GM12873 (cell line): Measurements from ENCODE around the gene CPXM2.

Experiments
- TF ChIP-seq, protein P1 (sequence below): IDR thresholded peaks from 2 replicates; pipeline ENCODE4 v1.5.1; 2012; ENCODE audit warnings: low read depth, mild to moderate bottlenecking, moderate library complexity, low read length, control low read depth; ENCODE audit not compliant: insufficient read depth; ENCODE audit errors: missing control alignments

The CPXM2 gene

DNA sequence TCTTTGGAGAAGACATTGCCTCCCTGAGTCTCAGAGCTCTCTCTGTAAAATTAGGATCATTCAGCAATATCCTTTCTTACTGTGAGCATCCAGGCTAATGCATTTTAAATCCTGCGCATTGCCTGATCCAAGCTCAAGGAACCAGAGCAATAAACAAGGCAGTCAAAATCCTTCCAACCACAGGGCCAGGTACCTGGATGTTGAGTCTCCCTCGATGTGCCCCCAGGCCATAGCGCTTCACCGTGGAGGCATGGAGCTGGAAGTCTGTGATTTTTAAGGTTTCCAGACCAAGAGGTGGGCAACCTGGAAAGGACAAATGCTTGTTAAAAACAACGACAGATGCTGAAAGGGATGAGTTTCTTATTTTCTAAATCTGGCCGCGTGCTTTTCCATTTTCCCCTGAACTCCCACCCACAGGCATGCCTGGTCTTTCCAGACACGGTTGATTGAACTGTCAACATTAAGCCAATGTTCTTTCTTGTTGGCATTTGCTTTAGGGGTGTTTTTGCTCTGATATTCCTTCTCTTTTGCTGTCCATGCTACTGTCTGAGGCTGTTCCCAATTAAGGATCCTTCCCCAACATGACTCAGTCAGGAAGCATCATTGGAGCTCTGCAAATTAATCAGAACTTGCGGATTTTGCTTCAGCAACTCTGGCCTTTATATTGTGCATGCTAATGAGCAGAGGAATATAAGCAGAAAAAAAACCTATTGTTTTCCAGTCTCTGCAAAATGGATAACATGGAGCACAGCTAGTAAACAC is 29.0 kb downstream of the CPXM2 start:
- TF ChIP-seq, protein P1, sequence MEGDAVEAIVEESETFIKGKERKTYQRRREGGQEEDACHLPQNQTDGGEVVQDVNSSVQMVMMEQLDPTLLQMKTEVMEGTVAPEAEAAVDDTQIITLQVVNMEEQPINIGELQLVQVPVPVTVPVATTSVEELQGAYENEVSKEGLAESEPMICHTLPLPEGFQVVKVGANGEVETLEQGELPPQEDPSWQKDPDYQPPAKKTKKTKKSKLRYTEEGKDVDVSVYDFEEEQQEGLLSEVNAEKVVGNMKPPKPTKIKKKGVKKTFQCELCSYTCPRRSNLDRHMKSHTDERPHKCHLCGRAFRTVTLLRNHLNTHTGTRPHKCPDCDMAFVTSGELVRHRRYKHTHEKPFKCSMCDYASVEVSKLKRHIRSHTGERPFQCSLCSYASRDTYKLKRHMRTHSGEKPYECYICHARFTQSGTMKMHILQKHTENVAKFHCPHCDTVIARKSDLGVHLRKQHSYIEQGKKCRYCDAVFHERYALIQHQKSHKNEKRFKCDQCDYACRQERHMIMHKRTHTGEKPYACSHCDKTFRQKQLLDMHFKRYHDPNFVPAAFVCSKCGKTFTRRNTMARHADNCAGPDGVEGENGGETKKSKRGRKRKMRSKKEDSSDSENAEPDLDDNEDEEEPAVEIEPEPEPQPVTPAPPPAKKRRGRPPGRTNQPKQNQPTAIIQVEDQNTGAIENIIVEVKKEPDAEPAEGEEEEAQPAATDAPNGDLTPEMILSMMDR: no peak

DNA sequence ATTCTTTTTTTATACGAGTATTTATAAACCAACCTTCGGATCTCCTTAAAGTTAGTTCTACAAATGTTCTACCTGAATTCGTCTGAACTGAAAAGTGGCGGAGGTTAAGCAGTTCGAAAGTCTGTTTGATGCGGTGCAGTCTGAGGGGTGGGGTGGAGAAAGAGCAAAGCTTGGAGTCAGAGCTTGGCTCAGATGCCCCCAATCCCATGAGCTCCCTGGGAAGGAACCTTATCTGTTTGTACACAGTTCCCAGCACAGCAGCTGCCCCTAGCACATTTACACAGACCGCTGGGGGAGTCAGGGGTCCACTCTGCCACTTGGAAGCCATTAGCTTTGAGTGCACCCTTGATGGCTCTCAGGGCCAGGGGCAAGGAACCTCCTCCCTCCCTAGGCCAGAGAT is 30.8 kb downstream of the CPXM2 start:
- TF ChIP-seq, protein P1: no peak

DNA sequence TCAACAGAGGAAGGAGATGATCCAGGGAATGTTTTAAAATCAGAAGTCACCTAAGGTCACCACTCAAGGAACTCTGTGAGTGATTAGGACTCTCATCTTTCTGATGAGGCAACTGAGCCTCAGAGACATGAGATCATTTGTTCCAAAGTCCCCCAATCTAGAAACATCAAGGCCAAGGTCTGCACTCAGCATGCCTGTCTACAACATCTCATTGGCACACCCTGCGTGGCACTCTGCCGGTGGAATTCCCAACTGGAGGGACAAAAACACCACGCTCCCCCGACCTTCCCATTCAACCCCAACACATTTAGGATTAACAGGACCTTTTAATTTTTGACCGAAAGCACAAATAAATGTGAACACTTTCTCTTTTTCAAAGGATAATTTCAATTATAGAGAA is 31.4 kb downstream of the CPXM2 start:
- TF ChIP-seq, protein P1: no peak

DNA sequence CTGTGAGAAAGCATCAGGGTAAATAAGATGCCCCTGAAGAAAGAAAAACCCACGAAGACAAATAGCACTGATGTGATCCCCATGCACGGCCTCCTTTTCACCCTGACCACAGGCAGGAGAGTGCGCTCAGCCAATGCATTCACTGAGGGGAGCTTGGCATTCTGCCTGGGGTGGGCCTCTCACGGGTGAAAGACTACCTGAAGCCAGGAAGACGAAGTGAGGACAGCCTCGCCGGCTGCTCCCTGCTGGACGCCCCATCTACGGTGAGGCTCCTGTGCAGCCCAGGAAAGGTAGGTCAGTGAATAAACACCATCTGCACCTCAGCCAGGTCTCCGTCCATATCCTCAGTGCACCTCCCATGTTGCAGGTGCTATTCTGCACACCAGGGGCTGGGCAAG is 32.0 kb downstream of the CPXM2 start:
- TF ChIP-seq, protein P1: no peak

DNA sequence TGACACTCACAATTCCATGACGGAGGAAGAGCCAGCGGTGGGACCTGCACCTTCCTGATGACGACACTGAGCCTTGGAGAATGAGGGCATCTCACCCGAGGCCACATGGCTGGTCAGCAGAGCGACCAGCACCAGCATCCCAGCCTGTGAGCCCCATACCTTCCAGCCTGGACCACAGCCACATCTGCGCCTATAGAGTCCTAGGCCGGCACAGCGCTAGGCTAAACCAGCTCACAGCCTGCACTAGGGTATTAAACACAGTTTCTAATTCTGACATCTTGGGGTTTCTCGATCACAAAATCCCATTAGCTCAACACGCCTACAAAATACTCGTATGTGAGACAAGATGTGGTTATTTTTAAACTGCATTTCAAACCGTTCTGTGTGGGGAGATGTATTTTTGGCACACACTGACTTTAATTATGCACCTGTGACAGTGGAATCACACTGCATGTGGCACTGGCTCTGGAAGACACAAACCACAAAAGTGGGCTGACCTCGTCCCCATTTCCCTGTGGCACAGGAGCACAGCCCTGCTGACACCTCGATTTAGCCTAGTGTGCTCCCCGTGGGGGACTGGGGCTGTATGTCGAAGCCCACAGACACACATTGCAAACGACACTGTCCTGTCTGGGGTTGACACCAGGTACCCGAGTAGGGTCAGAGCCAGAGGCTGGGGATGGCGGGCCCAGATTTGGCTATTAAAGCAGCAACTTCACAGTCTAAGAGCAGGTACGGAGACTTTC is 32.5 kb downstream of the CPXM2 start:
- TF ChIP-seq, protein P1: no peak

DNA sequence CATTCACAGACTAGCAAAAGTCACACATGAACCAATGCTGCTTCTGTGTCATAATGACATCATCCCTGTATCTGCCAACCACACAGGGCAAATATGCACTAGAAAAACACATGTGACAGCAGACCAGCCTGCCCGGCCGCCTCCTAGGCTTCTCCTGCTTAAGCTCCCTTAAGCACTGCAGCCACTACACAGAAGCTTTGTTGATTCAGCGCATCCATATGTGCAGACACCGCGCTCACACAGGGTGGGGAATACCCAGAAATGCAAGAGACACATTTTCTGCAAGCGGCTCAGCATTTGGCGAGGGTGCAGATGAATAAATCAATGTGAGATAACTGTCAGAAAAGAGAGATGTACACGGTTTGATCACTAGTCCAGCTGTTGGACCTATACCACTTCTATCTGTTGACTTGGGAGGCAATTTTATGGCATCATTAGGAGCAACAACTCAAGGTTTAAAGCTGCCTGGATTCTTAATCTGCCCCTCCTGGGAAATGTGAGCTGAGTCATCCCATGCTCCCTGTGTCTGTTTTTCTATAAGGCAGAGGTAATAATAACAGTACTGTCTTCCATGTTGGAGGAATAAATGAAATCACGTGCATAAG is 33.4 kb downstream of the CPXM2 start:
- TF ChIP-seq, protein P1: no peak

DNA sequence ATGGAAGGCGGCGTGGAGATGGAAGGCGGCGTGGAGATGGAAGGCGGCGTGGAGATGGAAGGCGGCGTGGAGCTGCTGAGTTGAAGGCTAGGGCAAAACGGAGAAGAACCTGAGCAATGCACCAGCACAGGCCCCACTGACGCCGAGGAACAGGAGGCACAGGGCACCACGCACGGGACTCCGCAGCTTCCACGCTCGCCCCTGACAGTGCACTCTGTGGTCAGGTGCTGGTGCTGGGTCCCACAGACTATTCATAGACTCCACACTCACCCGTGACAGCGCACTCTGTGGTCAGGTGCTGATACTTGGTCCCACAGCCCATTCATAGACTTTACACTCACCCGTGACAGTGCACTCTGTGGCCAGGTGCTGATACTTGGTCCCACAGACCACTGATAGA is 34.0 kb downstream of the CPXM2 start:
- TF ChIP-seq, protein P1: no peak
